NCI-H2081 treated with DMSO at 0.1 percent for 48 hours (cell line): ENCODE results near the gene FBXL14.

Experiments used
- DNase-seq: peaks from one replicate; lab custom pipeline; 2025; lab: John Stamatoyannopoulos, UW

FBXL14 gene

GRCh38 chr12:1532375-1533165, 61.8 kb downstream of the FBXL14 start:
- DNase-seq = no peak

DNA sequence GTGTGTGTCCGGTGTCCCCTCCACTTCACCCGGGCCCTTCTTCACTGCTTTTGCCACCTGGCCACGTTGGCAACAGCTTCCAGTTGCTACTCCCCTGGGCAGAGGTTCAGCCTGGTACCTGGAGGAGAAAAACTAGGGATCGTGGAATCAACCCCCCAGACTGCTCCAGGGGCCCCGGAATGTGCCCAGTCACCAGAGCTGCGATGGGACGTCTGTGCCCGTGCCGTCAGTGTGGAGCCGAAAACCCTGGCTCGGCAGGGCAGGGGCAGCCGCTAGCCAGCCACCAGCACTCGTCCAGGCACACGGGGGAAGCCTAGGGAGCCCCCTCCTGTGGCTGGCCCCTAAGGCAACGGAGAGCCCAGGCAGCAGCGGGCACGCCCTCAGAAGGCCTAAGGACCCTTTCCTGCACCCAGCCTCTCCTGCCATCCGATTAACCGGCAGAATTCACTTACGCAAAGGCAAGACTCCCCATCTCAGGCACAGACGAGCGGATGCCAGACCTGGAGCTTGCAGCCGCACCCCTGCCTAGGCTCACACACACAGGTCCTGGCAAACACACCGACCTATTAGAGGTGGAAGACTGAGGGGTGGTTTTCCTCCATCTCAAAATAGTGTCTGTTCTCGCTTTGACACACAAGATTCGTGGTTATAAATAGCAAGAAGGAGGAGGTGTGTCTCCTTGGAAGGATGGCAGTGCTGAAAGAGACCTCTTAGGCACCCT, 62.6 kb downstream of the FBXL14 start:
- DNase-seq = no peak

GRCh38 chr12:1531153-1531653, 63.2 kb downstream of the FBXL14 start:
- DNase-seq = no peak

DNA sequence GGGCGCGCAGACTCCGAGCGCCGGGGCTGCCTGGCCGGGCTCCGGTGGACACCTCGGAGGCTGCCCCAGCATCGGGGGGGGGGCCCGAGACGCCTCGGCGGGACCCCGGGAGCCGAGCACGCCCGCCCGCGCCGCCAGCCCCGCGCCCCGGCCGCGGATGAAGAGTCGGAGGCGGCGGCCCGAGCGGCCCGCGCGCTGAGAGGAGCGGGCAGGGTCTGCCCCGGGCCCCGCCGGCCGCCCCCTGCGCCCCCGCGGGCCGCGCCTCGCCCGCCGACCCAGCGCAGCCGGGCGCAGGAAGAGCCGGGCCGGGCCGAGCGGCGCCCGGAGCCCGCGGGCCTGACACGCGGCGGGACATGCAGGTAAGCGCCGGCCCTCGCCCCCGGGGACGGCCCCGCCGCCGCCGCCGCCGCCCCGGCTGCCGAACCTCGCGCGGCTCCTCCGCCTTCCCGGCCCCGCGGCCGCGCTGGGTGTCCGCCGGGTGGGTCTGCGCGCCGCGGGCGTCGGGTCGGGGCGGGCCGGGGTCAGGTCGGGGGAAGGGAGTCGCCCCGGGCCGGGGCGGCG, 63.7 kb downstream of the FBXL14 start:
- no peak for DNase-seq

DNA sequence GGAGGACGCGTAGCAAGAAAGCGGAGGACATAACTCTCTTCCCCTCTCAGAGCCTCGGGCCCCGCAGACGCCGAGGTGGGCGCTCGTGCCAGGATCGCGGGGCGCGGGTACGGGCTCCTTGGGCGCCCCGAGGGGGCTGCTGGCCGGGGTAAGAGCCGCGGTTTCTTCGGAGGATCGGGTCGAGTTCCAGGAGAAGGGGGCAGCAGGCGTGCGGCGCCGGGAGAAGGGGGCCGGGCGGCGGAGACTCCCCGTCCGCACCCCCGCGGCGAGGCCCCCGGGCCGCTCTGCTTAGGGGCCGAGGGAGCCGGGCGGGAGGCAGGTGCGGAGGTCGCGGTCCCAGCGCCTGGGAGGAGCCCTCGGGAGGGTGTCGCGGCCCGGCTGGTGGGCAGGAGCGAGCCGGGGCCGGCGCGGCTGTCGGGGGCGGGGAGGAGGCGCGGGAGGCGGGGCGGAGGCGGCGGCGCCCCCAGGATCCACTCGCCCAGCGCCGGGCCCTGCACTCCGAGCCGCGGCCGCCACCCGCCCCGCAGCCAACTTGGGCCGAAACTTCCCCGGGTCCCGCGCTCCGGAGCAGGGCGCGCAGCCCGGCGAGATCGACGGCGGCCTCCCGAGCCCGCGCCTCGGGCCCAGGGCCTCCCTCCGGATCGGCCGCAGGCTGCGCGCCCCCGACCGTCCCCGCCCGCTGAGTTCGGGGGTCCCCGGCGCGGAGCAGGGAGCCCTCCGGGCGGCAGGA, 64.4 kb downstream of the FBXL14 start:
- no peak for DNase-seq

DNA sequence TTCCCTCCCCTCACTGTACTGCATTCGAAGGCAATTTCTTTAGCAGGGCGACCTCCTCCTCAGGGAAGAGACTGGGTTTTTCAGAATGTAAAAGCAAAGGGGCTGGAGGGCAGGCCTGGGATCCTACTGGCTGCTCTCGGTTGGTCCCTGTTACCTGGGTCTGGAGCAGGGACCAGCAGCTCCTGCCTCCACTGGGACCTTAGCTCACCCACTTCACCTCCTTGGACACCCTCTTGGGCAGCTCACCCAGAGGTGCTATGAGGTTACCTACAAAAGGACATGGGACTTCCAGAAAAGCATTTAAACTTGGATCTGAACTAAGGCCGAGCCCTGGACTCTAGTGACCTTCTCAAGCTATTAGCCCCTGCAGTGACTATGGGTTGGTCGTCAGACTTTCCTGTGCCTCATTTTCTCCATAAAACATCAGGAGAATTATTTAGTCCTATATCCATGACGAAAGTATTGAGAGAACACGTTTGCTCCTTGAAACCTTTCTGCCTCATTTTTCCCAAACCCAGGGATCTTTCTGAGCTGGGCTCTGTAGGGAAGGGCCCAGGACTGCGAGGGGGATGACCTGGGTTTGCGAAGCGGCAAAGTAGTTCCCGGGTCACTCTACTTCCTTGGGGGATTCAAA, 65.0 kb downstream of the FBXL14 start:
- no peak for DNase-seq

DNA sequence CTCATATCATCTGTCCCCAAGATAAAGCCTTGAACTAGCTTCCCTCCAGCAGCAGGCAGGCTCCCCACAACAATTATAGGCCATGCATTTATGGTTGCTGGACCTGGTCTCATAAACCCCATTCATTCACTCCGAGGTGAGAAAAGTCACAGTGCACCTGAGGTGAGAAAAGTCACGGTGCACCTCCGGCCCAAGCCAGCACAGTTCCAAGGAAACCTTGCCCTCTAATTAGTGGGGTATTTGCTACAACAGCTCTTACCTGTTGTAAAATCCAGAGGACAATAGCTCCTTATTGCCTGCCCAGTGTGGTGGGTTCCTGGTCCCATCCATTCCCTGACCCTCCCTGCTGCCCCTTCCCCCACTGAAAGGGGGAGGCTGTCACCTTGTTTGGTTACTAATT, 65.6 kb downstream of the FBXL14 start:
- DNase-seq = no peak

GRCh38 chr12:1527789-1528188, 66.6 kb downstream of the FBXL14 start:
- DNase-seq = no peak

- no peak for DNase-seq
These were observed 68.5 kb downstream of the FBXL14 start for GRCh38 chr12:1525858-1526257.

- DNase-seq = no peak
These were observed 70.8 kb downstream of the FBXL14 start for GRCh38 chr12:1523558-1524050.

GRCh38 chr12:1523046-1523445, 71.3 kb downstream of the FBXL14 start:
- DNase-seq = no peak

GRCh38 chr12:1519642-1520041, 74.7 kb downstream of the FBXL14 start:
- no peak for DNase-seq

DNA sequence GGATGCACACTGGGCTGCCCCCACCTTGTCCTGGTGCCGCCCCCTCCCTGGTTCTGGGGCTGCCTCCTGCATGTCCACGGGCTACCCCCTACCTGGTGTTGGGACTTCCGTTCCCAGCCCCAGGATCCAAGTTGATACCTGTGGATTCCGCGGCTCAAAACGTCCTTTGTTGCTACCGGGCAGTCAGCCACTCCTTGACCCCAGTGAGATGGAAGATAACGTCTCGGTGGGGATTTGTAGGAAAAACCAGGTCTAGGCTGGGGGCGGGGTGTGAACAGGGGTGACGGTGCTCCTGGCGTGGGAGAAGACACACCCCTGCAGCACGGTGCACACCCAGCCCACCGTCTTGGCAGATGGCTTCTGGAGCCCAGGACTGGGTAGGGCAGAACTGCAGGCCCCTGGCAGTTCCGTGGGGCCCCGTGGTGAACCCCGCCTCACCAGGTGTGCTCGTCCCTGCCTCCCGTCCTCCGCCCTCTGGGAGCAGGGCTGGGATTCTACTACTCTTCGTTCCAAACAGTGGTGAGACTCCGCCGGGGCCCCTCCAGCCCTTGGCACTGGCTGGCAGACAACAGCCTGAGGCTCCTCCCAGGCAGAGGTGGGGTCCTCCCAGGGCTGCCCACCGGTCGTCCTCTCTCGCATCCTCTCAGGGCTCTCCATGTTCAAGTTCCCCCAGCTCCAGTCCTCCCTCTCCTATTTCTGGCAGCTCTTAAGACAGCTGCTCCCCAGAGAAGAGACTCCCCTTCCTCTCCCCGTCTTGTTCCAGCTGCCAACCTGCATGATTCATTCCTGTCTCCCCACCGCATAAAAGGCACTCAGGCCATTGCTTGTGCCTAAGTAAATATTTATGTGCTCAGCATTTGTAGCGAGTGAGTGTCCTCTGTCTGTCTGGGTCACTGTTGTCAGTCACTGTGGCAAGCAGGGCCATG, 75.5 kb downstream of the FBXL14 start:
- DNase-seq = no peak

GRCh38 chr12:1517734-1518525, 76.5 kb downstream of the FBXL14 start:
- DNase-seq = no peak

- no peak for DNase-seq
These were observed 77.4 kb downstream of the FBXL14 start for GRCh38 chr12:1517007-1517406.
